H9 (cell line): ENCODE measurements around the gene NUP210. TPM values are rescaled to one million over a fixed set of nuclear protein-coding genes. Genes with fewer than 3 reads are reported as not detected.

Experiments
- DNase-seq: peaks from one replicate; pipeline ENCODE4 v3.0.0-alpha.2; 2017
- H2AFZ ChIP-seq: one replicate; pipeline ENCODE4 v1.6.1; 2013; ENCODE audit warnings: mild to moderate bottlenecking, low read length, control low read depth, moderate library complexity
- H2AK5ac ChIP-seq: 2 replicates; pipeline ENCODE4 v1.6.1; 2013; ENCODE audit warnings: low read length, control low read depth, mixed read lengths; ENCODE audit not compliant: insufficient read length
- H2BK120ac ChIP-seq: one replicate; pipeline ENCODE4 v1.6.1; 2013; ENCODE audit warnings: low read depth, mild to moderate bottlenecking, low read length, control low read depth, inconsistent platforms; ENCODE audit not compliant: poor library complexity, severe bottlenecking
- H2BK12ac ChIP-seq: 2 replicates; pipeline ENCODE4 v1.6.1; 2013; ENCODE audit warnings: low read length, control low read depth, mixed read lengths, low read depth; ENCODE audit not compliant: insufficient read length
- H2BK15ac ChIP-seq: 2 replicates; pipeline ENCODE4 v1.6.1; 2013; ENCODE audit warnings: low read depth, low read length, control low read depth
- H2BK20ac ChIP-seq: one replicate; pipeline ENCODE4 v1.6.1; 2013; ENCODE audit warnings: low read depth, mild to moderate bottlenecking, low read length, control low read depth, inconsistent platforms; ENCODE audit not compliant: poor library complexity, severe bottlenecking
- H2BK5ac ChIP-seq: 2 replicates; pipeline ENCODE4 v1.6.1; 2013; ENCODE audit warnings: low read length, control low read depth, mixed read lengths; ENCODE audit not compliant: insufficient read length
- H3K14ac ChIP-seq: 2 replicates; pipeline ENCODE4 v1.6.1; 2013; ENCODE audit warnings: low read length, control low read depth; ENCODE audit not compliant: insufficient read depth
- H3K18ac ChIP-seq: 2 replicates; pipeline ENCODE4 v1.6.1; 2013; ENCODE audit warnings: low read depth, mild to moderate bottlenecking, mixed read lengths, low read length, control low read depth; ENCODE audit not compliant: insufficient read length
- H3K23ac ChIP-seq: 2 replicates; pipeline ENCODE4 v1.6.1; 2013; ENCODE audit warnings: low read length, control low read depth, mixed read lengths, low read depth; ENCODE audit not compliant: insufficient read length
- H3K23me2 ChIP-seq: 2 replicates; pipeline ENCODE4 v1.6.1; 2013; ENCODE audit warnings: low read depth, mild to moderate bottlenecking, mixed read lengths, low read length, control low read depth; ENCODE audit not compliant: insufficient read length, poor library complexity, severe bottlenecking
- H3K27ac ChIP-seq: 2 replicates; pipeline ENCODE4 v1.5.1; 2013; ENCODE audit warnings: low read length, control low read depth, mixed read lengths, low read depth; ENCODE audit not compliant: insufficient read length
- H3K27me3 ChIP-seq: 2 replicates; pipeline ENCODE4 v1.6.1; 2013; ENCODE audit warnings: low read length, control low read depth, inconsistent platforms; ENCODE audit not compliant: insufficient read depth
- H3K4ac ChIP-seq: 2 replicates; pipeline ENCODE4 v1.6.1; 2013; ENCODE audit warnings: low read depth, mild to moderate bottlenecking, control low read depth, inconsistent platforms, low read length, moderate library complexity
- H3K4me1 ChIP-seq: 2 replicates; pipeline ENCODE4 v1.6.1; 2013; ENCODE audit warnings: low read length, control low read depth, inconsistent platforms; ENCODE audit not compliant: insufficient read depth
- H3K4me2 ChIP-seq: 2 replicates; pipeline ENCODE4 v1.6.1; 2013; ENCODE audit warnings: low read length, control low read depth, mixed read lengths; ENCODE audit not compliant: insufficient read length, insufficient read depth
- H3K56ac ChIP-seq: 2 replicates; pipeline ENCODE4 v1.6.1; 2013; ENCODE audit warnings: low read depth, mild to moderate bottlenecking, mixed read lengths, low read length, control low read depth; ENCODE audit not compliant: insufficient read length
- H3K79me1 ChIP-seq: 2 replicates; pipeline ENCODE4 v1.6.1; 2013; ENCODE audit warnings: low read depth, mild to moderate bottlenecking, moderate library complexity, low read length, control low read depth, inconsistent platforms; ENCODE audit not compliant: insufficient read depth, poor library complexity, severe bottlenecking
- H3K79me2 ChIP-seq: 2 replicates; pipeline ENCODE4 v1.6.1; 2013; ENCODE audit warnings: low read length, control low read depth, inconsistent platforms; ENCODE audit not compliant: insufficient read depth
- H3K9ac ChIP-seq: 2 replicates; pipeline ENCODE4 v1.6.1; 2013; ENCODE audit warnings: low read length, control low read depth, mixed read lengths; ENCODE audit not compliant: insufficient read length; ENCODE audit errors: extremely low read depth
- H3K9me3 ChIP-seq: one replicate; pipeline ENCODE4 v1.6.1; 2013; ENCODE audit warnings: low read depth, low read length, inconsistent platforms; ENCODE audit not compliant: control insufficient read depth
- H3T11ph ChIP-seq: one replicate; pipeline ENCODE4 v1.6.1; 2013; ENCODE audit warnings: mild to moderate bottlenecking, low read length, control low read depth, inconsistent platforms
- H4K20me1 ChIP-seq: one replicate; pipeline ENCODE4 v1.6.1; 2013; ENCODE audit not compliant: control insufficient read depth, insufficient read length, insufficient read depth
- H4K5ac ChIP-seq: 2 replicates; pipeline ENCODE4 v1.6.1; 2013; ENCODE audit warnings: low read depth, mild to moderate bottlenecking, mixed read lengths, low read length, control low read depth; ENCODE audit not compliant: insufficient read length
- H4K8ac ChIP-seq: replicated peaks from 2 replicates; pipeline ENCODE4 v1.6.1; 2013; ENCODE audit warnings: low read length, control low read depth, mixed read lengths, low read depth; ENCODE audit not compliant: insufficient read length
- H4K91ac ChIP-seq: 2 replicates; pipeline ENCODE4 v1.6.1; 2013; ENCODE audit warnings: low read depth, mild to moderate bottlenecking, moderate library complexity, mixed read lengths, low read length, control low read depth; ENCODE audit not compliant: insufficient read length
- H3K27ac Mint-ChIP-seq, 3 experiments: 2 replicates in 2 of 3; 3 replicates in 1 of 3; pipeline ENCODE4 v1.8.0; 2020 to 2021; ENCODE audit warnings: mixed read lengths in 3 of 3, mild to moderate bottlenecking in 1 of 3, moderate library complexity in 1 of 3
- H3K27me3 Mint-ChIP-seq: 2 replicates; pipeline ENCODE4 v1.8.0; 2021; ENCODE audit warnings: low read depth, mild to moderate bottlenecking, moderate library complexity, mixed read lengths
- H3K36me3 Mint-ChIP-seq, 3 experiments: 2 replicates in 2 of 3; 3 replicates in 1 of 3; pipeline ENCODE4 v1.8.0; 2020 to 2021; ENCODE audit warnings: low read depth in 3 of 3, mixed read lengths in 3 of 3; ENCODE audit not compliant: insufficient read depth in 1 of 3
- H3K4me1 Mint-ChIP-seq, 2 experiments: 2 replicates each; pipeline ENCODE4 v1.8.0; 2020; ENCODE audit warnings: mixed read lengths in 2 of 2
- H3K4me3 Mint-ChIP-seq, 2 experiments: 2 replicates in 1 of 2; 3 replicates in 1 of 2; pipeline ENCODE4 v1.8.0; 2020 to 2021; ENCODE audit warnings: mild to moderate bottlenecking in 2 of 2, mixed read lengths in 2 of 2, moderate library complexity in 1 of 2
- H3K9me3 Mint-ChIP-seq, 2 experiments: 2 replicates in 1 of 2; 3 replicates in 1 of 2; pipeline ENCODE4 v1.8.0; 2020; ENCODE audit warnings: mild to moderate bottlenecking in 2 of 2, mixed read lengths in 2 of 2, moderate library complexity in 1 of 2
- CTCF ChIP-seq: fragments of 200-600 bp; sonication (generic); conservative IDR thresholded peaks from 3 replicates; pipeline ENCODE4 v1.8.0; 2021; ENCODE audit warnings: antibody characterized with exemption, mild to moderate bottlenecking
- WGBS: extraction: QIAGEN DNeasy Blood & Tissue Kit; methylation state at CpG from one replicate; pipeline ENCODE4 v1.1.7; 2013; ENCODE audit warnings: missing lambda C conversion rate, low lambda C conversion rate, mixed read lengths; ENCODE audit not compliant: insufficient read length; ENCODE audit errors: extremely low coverage; 5-methylcytosine and 5-hydroxymethylcytosine counted together
- total RNA-seq: library from RNA; stranded (reverse); gene quantifications from 2 replicates; pipeline ENCODE4 v1.2.1, GENCODE V29; 2021

NUP210 gene
- total RNA-seq, 1 experiment from 2014 or later: 48.8 TPM

GRCh38 chr3:13274551-13275332, 145.4 kb downstream of the NUP210 start:
- H2BK120ac ChIP-seq: no peak overlapping the region

More at GRCh38 chr3:13274551-13275332, 145.4 kb downstream of the NUP210 start:
- Histone ChIP-seq H3K27me3 (no peaks in the 10 kb centered on the region), H2BK12ac (no peak overlapping the region), H2BK5ac (no peak overlapping the region), H3K4me1 (no peaks in the 10 kb centered on the region), H3T11ph (no peak overlapping the region), H3K79me2 (no peaks in the 10 kb centered on the region), H4K8ac (no peak overlapping the region), H4K91ac (no peak overlapping the region), H3K14ac (no peak overlapping the region), H2BK15ac (no peak overlapping the region), H3K79me1 (no peaks in the 10 kb centered on the region), H4K20me1 (no peaks in the 10 kb centered on the region), H3K9ac (no peak overlapping the region), H2AFZ (no peak overlapping the region), H4K5ac (no peak overlapping the region), H3K23ac (no peak overlapping the region), H3K18ac (no peak overlapping the region), H3K9me3 (no peaks in the 10 kb centered on the region), H3K23me2 (no peaks in the 10 kb centered on the region), H3K27ac (no peak overlapping the region), H3K56ac (no peak overlapping the region), H2AK5ac (no peak overlapping the region), H2BK20ac (no peak overlapping the region), H3K4me2 (no peak overlapping the region), H3K4ac (no peak overlapping the region)
- no peak overlapping the region; a peak in 1 of 7 replicates for H3K27ac Mint-ChIP-seq
- H3K27me3 Mint-ChIP-seq: no peaks in the 10 kb centered on the region
- peaks cover 0 to 4% of the 10 kb centered on the region in 2 experiments; a peak in 1 of 5 replicates for H3K9me3 Mint-ChIP-seq
- no peak overlapping the region for H3K4me3 Mint-ChIP-seq
- DNase-seq: no peak
- no peaks in the 10 kb centered on the region; a peak in 1 of 7 replicates for H3K36me3 Mint-ChIP-seq
- no peak for TF ChIP-seq CTCF
- H3K4me1 Mint-ChIP-seq: peaks cover 8 to 18% of the 10 kb centered on the region in 2 experiments
- WGBS: no CpG with 5 or more reads among the region's 14 CpGs
